ENCODE results near the gene ZDHHC12.

DNA sequence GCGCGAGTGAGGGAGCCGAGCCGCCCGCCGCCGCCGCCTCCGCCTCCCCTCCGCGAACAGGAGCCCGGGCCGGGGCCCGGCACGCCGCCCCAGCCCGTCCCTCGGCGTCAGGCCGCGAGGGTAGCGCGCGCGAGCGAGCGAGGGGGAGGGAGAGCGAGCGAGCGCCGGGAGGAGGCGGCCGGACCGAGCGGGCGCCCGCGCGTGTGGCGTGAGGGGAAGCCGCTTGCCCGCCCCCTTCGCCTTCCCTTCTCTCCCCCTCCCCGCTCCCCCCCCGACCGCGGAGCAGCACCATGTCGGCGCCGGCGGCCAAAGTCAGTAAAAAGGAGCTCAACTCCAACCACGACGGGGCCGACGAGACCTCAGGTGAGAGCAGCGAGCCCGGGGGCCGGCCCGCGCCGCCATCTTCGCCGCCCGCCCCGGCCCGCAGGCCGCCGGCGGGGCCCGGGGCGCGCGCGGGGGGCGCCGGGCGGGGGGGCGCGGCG lies 34.6 kb downstream of the ZDHHC12 start:
- TF ChIP-seq, protein P1, sequence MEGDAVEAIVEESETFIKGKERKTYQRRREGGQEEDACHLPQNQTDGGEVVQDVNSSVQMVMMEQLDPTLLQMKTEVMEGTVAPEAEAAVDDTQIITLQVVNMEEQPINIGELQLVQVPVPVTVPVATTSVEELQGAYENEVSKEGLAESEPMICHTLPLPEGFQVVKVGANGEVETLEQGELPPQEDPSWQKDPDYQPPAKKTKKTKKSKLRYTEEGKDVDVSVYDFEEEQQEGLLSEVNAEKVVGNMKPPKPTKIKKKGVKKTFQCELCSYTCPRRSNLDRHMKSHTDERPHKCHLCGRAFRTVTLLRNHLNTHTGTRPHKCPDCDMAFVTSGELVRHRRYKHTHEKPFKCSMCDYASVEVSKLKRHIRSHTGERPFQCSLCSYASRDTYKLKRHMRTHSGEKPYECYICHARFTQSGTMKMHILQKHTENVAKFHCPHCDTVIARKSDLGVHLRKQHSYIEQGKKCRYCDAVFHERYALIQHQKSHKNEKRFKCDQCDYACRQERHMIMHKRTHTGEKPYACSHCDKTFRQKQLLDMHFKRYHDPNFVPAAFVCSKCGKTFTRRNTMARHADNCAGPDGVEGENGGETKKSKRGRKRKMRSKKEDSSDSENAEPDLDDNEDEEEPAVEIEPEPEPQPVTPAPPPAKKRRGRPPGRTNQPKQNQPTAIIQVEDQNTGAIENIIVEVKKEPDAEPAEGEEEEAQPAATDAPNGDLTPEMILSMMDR (IDR thresholded peaks at IDR 0.05) = no peak
- TF ChIP-seq POLR2AphosphoS5 (IDR thresholded peaks at IDR 0.05; ENCODE audit: low read depth, low read length) = no peak
- TF ChIP-seq, protein P2, sequence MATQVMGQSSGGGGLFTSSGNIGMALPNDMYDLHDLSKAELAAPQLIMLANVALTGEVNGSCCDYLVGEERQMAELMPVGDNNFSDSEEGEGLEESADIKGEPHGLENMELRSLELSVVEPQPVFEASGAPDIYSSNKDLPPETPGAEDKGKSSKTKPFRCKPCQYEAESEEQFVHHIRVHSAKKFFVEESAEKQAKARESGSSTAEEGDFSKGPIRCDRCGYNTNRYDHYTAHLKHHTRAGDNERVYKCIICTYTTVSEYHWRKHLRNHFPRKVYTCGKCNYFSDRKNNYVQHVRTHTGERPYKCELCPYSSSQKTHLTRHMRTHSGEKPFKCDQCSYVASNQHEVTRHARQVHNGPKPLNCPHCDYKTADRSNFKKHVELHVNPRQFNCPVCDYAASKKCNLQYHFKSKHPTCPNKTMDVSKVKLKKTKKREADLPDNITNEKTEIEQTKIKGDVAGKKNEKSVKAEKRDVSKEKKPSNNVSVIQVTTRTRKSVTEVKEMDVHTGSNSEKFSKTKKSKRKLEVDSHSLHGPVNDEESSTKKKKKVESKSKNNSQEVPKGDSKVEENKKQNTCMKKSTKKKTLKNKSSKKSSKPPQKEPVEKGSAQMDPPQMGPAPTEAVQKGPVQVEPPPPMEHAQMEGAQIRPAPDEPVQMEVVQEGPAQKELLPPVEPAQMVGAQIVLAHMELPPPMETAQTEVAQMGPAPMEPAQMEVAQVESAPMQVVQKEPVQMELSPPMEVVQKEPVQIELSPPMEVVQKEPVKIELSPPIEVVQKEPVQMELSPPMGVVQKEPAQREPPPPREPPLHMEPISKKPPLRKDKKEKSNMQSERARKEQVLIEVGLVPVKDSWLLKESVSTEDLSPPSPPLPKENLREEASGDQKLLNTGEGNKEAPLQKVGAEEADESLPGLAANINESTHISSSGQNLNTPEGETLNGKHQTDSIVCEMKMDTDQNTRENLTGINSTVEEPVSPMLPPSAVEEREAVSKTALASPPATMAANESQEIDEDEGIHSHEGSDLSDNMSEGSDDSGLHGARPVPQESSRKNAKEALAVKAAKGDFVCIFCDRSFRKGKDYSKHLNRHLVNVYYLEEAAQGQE (IDR thresholded peaks at IDR 0.05; ENCODE audit: insufficient read depth in 1 of 2, low read depth in 2 of 2, low read length in 1 of 2) = no peak
- TF ChIP-seq SIN3A (IDR thresholded peaks at IDR 0.05; ENCODE audit: borderline replicate concordance, insufficient read depth, low read depth, low read length) = no peak
- no peak for TF ChIP-seq TCF7L2 (IDR thresholded peaks at IDR 0.05; ENCODE audit: low read depth, low read length)
